NB4 (cell line): ENCODE results near the gene LAMA1.
A peak's percentile ranks its signal among the peaks of the same experiment; 100 is the strongest.

Experiments used
- MYC ChIP-seq: IDR thresholded peaks from 2 replicates; pipeline ENCODE4 v1.6.1; 2011; ENCODE audit warnings: low read depth, low read length
- POLR2A ChIP-seq: IDR thresholded peaks from 2 replicates; pipeline ENCODE4 v1.6.1; 2011; ENCODE audit warnings: mild to moderate bottlenecking; ENCODE audit not compliant: insufficient read length; ENCODE audit errors: extremely low read depth
- TF ChIP-seq, protein P1 (sequence below): IDR thresholded peaks from one replicate; pipeline ENCODE4 v1.5.1; 2012; ENCODE audit warnings: low read depth, low read length

DNA sequence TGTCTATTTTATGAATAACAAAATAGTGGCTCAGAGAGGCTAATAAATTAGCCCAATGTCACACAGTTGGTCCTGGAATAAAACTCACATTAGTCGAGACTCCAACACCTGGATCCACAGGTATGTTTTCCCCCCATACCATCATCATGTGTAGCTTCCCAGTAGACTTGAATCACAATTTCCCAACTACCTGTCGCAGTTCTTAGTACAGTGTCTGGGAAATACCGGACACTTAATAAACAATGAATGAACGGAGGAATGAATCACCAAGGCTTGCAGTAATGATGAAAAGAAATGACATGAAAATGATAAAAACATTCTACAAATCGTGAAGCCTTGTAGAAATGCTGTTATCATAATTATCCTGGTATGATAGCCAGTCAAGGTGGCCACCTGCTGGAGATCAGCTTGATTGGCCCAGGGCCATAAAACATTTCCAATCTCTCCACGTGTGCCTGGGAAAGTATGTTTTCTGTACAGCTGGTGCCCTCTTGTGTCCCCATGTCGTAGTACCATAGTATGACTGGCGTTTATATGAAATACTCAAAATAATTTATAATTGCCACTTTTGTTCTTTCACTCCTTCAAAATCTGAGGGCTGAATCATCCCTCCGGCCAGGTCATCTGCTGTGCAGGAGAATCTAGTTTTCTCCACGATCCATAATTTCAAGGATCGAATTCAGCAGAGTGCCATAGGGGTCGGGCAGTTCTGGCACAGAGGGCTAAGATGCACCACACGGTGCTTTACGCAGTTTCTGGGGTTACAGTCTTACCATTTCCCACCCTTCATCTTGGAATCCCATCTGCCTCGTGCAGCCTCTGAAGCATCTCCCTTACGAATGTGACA, 95.4 kb downstream of the LAMA1 start:
- TF ChIP-seq, protein P1, sequence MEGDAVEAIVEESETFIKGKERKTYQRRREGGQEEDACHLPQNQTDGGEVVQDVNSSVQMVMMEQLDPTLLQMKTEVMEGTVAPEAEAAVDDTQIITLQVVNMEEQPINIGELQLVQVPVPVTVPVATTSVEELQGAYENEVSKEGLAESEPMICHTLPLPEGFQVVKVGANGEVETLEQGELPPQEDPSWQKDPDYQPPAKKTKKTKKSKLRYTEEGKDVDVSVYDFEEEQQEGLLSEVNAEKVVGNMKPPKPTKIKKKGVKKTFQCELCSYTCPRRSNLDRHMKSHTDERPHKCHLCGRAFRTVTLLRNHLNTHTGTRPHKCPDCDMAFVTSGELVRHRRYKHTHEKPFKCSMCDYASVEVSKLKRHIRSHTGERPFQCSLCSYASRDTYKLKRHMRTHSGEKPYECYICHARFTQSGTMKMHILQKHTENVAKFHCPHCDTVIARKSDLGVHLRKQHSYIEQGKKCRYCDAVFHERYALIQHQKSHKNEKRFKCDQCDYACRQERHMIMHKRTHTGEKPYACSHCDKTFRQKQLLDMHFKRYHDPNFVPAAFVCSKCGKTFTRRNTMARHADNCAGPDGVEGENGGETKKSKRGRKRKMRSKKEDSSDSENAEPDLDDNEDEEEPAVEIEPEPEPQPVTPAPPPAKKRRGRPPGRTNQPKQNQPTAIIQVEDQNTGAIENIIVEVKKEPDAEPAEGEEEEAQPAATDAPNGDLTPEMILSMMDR, result peak; percentile 32
- TF ChIP-seq MYC (no peak; the same call in 1 of the 2 replicates), POLR2A (no peak)
